Measurements from ENCODE around the gene USP31.
A peak's percentile ranks its signal among the peaks of the same experiment; 100 is the strongest.

The USP31 gene

GRCh38 chr16:23052908-23053580 is 96.2 kb downstream of the USP31 start:
- DNase-seq: no peak

GRCh38 chr16:23052221-23052620 is 97.0 kb downstream of the USP31 start:
- no peak for DNase-seq

DNA sequence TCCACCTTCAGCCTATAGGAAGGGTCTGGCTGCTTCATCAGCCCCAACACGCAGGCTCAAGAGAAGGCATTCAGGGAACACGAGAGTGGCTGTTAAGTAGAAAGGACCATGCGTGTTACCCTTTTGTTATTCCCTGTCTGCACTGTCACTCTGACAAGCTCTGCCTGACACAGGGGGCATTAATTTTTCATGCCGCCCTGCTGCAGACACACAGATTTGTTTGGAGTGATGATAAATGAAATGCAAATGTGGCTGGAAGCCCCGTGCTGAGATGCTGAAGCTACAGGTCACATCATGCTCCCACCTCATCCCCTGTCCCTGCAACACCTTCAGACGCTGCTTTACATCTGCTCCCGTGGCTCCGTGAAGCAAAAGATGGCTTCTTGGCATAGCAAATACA is 97.7 kb downstream of the USP31 start:
- DNase-seq: no peak

GRCh38 chr16:23048164-23048563 is 101.1 kb downstream of the USP31 start:
- no peak for DNase-seq

DNA sequence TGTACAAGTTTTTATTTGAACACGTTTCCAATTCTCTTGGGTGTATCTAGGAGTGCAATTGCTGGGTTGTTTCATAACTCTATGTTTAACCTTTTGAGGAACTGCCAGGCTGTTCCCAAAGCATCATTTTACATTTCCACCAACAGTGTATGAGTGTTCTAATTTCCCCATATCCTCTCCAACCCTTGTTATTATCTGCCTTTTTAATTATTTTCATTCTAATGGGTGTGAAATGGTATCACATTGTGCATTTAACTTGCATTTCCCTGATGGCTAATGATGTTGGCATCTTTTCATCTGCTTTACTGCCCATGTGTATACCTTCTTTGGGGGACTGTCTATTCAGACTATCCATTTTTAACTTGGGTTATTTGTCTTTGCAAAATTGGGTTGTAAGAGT is 104.2 kb downstream of the USP31 start:
- no peak for DNase-seq

DNA sequence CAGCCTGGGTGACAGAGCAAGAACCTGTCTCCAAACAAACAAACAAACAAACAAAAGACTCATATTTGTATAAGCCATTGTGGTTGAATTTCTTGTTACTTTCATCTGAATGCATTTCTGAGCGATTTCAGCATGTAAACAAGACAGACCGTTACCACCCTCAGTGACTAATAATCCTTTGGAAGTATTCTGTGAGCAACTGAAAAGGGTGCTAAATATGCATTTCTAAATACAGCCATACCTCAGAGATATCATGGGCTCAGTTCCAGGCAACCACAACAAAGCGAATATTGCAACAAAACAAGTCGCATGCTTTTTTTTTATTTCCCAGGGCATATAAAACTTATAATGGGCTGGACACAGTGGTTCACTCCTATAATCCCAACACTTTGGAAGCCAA is 109.0 kb downstream of the USP31 start:
- DNase-seq: no peak

- DNase-seq: no peak
Measured at GRCh38 chr16:23039118-23039517, 110.1 kb downstream of the USP31 start.

DNA sequence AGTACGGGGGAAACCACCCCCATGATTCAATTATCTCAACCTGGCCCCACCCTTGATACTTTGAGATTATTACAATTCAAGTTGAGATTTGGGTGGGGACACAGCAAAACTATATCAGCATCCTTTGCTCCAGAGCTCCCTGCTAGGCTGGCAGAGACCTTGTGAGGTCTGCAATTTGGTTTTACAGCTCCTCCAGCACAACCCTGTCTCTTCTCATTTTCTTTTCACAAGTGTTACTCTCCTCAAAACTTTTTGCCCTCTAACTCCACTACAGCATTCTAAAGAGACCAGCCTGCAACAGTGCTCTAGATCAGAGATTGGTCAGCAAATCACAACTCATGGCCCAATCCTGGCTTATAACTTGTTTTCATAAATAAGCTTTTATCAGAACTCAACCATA is 114.0 kb downstream of the USP31 start:
- no peak for DNase-seq

DNA sequence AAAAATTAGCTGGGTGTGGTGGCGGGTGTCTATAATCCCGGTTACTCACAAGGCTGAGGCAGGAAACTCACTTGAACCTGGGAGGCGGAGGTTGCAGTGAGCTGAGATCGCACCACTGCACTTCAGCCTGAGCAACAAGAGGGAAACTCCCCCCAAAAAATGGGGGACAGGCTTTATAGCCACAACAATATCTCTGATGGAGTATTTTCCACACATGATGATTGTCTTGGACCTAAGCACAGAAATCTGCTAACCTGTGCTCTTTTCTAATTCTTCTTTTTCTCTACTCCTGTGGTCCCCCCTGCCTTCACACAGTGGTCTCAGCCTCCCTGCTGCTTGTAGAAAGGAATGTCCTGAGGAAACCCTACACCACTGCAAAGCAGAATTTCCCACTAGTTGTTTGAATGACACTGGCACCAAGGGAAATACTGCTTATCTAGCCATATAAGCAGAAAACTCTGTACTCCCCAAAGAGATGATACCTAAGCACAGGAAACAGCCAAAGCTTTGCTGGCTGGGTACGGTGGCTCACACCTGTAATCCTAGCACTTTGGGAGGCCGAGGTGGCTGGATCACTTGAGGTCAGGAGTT is 117.6 kb downstream of the USP31 start:
- no peak for DNase-seq

- DNase-seq: no peak
Measured at GRCh38 chr16:23029733-23030420, 119.4 kb downstream of the USP31 start.

GRCh38 chr16:23027386-23027785 is 121.9 kb downstream of the USP31 start:
- no peak for DNase-seq

DNA sequence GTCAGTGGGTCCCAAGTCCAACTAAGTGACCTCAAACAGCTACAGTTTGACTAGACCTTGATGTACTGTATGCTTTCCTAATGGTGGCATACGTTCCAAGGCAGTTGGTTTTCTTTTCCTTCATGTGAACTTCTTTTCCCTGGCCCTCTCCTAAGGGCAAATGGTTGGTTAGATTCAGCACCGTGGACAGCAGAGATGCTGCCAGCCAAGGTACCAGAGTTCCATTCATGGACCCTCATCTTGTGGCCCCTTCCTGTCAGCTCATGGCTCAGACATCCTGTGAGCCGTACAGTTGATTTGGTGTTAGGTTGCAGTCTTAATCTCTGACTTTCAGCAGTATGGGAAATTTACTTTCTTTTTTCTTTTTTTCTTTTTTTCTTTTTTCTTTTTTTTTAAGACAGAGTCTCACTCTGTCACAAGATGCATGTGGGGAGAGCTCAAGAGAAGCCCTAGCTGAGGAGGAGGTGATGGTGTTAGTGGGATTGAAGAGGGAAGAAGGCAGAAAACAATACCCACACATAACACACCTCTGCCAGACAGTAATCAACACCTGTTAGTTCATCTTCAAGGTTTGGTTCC is 122.4 kb downstream of the USP31 start:
- peak; percentile 7 for DNase-seq

DNA sequence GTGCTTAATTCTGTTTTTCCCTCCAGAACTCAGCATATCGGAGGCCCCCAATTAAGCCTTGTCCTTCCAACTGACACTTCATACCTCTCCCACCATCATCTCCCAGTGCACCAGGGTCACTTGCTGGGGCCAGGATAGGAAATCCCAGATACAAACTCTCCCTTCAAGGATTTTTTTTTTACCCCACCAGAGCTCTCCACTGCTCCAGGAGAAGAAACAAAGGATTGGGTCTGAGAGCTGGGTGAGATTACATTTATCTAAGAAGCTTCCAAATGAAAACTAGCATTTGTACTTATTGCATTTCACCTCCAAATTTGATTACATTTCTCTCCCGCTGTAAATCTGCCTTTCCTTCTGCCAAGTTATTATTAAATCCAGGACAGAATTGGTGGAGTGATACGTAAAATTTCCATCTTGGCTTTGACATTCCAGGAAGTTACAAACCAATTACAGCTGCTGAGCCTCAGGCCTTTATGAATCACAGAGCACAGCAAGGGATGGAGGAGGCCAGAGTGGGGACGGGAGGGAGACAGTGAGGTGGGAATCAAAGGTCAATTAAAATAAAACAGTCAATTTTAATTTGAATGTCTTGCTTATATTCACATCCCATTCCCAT is 123.5 kb downstream of the USP31 start:
- DNase-seq: no peak

DNA sequence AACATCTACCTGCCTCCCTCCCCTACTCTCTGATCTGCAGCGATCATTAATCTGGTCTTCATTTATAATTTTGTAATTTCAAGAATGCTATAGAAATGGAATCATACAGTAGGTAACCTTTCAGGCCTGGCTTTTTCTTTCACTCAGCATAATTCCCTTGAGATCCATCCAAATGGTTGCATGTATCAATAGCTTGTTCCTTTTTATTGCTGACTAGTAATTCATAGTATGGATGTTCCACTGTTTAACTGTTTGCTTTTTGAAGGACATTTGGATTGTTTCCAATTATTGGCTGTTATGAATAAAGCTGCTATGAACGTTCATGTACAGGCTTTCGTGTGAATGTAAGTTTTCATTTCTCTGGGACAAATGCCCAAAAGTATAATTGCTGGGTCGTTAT is 125.2 kb downstream of the USP31 start:
- DNase-seq: no peak

GRCh38 chr16:23020084-23020483 is 129.2 kb downstream of the USP31 start:
- DNase-seq: no peak

DNA sequence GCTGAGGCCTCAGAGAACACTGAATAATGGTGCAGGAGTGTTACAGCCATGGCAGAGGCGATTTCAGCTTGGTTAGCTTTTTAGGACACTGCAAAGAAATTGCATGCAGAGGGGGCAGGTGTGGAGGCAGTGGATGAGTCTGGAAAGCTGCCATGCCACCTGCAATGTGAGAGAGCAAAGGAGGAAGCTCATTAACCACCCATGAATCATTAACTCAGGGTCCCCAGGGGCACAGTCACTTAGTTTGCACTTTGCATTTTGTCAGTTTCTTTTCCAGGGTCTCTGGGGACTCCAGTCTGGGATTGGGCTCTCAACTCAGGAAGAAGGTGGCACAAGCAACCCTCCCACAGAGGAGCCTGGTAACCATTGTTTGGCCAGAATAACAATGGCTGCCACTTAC is 132.9 kb downstream of the USP31 start:
- no peak for DNase-seq

DNA sequence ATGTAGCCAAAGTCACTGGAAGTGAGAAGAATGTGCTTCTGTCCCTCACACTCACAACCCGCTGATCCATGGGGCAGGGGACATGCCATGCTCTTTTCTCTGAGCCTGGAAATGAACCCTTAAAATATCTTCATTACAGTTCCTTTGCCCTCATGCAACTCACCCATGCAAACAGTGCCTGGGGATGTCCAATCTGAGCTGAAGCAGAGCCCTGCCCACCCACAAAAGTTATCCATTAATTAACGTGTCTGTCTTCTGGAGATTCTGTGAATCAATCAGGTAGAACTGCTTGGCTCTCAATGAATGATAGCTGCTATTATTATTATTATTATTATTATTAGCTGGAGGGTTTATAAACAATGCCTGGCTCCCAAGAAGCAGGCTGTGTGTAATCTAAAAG is 133.7 kb downstream of the USP31 start:
- no peak for DNase-seq

DNA sequence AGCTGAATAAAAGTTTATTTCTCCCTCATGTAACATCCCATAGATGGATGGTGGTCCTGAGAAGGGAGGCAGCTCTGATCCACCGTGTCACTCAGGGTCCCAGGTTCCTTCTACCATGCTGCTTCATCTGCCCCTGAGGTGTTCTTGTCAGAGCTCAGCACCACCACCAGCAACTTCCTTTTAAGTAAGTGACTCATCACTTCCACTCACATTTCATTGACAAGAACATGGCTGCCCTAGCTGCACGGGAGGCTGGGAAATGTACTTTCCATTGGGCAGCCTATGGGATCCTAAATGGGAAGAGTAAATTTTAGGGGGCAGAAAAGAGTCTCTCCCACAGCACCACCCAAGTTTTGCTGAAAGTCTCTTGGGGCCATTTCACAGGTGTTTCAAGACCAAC is 134.7 kb downstream of the USP31 start:
- no peak for DNase-seq

Measured in hematopoietic multipotent progenitor cell treated with erythropoietin and hydrocortisone succinate and interleukin-3 and kit ligand, for 8 days (in vitro differentiated cells).